Right renal pelvis (tissue), 4 donors: ENCODE results near the gene ADAP1. TPM values are rescaled to one million over a fixed set of nuclear protein-coding genes. Genes with fewer than 3 reads are reported as not detected.

ENCODE experiments used
- DNase-seq, 4 donors: peaks; one replicate each; pipeline ENCODE4 v3.0.0-alpha.2; 2013; ENCODE audit warnings: low read depth in 4 of 4, low spot score in 3 of 4, missing footprints in 1 of 4
- polyA plus RNA-seq, 4 donors: library from polyadenylated mRNA; unstranded; fragments of 120-200 nt; gene quantifications; one replicate each; pipeline ENCODE4 v1.2.1, GENCODE V29; 2013; ENCODE audit not compliant: insufficient read length in 4 of 4

The ADAP1 gene
- polyA plus RNA-seq, 4 donors = 14.6 to 18.2 (median 15.1) TPM

DNA sequence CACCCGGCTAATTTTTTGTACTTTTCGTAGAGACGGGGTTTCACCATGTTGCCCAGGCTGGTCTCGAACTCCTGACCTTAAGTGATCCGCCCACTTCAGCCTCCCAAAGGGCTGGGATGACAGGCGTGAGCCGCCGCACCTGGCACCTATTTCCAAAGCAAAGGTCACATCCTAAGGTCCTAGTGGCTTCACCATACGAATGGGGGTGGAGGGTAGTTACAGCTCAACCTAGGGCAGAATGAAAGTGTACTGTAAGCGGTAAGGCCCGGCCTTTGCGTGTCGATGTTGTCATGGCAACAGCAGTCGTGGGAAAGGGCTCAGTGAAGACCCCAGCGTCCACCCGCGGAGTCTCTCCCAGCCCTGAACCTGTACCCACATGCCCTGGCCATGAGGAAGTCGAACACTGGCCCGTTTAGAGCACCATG is 22.4 kb upstream of the ADAP1 start:
- DNase-seq = no peak

DNA sequence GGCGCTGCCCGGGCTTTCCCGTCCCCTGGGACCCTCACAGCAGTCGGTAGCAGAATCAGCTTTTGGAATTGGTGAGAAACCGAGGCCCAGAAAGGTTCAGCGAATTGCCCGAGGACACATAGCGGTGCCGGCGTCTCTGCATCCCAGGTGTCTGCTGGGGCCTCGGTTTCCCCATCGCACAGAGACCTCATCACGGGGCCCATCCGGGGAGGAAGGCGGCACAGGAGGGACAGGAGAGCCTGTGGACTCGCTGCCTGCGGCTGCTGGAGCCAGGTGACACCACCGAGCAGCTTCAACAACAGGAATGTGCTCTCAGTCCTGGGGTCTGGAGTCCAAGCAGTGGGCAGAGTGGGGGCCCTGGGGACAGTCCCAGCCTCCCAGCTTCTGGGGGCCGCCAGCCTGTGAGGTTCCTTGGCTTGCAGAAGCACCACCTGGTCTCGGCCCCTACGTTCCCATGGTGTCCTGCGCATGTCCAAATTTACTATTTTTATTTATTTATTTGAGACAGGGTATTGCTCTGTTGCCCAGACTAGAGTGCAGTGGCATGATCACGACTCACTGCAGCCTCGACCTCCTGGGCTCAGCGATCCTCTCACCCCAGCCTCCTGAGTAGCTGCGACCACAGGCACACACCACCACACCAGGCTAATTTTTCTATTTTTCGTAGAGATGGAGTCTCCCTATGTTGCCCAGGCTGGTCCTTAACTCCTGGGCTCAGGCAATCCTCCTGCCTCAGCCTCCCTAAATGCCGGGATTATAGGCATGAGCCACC is 21.4 kb upstream of the ADAP1 start:
- DNase-seq = no peak

DNA sequence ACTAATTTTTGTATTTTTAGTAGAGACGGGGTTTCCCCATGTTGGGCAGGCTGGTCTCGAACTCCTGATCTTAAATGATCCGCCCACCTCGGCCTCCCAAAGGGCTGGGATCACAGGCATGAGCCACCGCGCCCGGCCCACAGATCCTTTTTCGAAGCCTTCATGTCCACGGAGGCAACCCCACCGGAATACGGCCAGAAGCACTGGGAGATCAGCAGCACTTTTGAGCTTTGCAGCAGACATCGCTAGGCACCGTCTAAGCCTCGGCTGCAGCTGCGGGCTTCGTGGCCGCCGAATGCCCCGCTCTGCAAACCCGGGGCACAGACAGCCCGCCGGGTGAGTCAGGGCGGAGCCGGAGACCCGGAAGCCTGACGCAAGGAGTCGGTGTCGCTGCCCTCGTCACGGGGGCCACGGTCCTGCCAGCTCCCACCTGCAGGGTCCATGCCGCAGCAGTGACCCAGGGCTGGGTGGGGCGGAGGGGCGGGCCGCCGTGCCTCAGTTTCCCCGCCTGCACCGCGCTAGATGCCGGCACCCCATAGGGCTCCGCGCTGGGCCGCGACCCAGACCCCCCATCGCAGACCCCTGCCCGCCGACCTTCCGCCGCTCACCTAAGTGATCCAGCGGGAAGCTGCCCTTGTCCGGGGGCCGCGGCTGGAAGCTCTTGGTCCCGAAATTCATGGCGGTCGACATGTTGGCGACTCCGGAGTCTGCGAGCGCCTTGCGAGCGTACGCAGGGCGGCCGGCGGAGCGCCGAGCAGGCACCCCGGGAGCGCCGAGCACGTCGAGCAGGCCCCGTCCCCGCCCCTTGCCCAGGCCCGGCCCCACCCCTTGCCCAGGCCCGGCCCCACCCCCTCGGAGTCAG is 20.6 kb upstream of the ADAP1 start, which contains the start of gene COX19:
COX19 (minus strand) TSS at position 730 of the 862 bp plus-strand sequence; CDS start at position 690, 40 bp downstream.
- peak in 3 of 4 donors; percentile 69 to 78 (median 71) for DNase-seq

DNA sequence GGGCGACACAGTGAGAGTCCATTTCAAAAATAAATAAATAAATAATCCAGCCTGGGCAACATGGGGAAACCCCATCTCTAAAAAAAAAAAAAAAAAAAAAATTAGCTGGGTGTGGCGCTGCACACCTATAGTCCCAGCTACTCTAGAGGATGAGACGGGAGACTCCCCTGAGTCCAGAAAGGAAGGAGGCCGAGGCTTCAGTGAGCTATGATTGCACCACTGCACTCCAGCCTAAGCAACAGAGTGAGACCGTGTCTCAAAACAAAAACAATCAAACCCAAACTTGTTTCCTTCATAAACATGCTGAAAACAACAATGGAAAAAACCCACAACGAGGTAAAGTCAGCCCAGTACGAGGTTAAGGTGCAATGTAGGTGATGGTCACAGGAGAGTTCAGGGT is 19.7 kb upstream of the ADAP1 start:
- DNase-seq = no peak

DNA sequence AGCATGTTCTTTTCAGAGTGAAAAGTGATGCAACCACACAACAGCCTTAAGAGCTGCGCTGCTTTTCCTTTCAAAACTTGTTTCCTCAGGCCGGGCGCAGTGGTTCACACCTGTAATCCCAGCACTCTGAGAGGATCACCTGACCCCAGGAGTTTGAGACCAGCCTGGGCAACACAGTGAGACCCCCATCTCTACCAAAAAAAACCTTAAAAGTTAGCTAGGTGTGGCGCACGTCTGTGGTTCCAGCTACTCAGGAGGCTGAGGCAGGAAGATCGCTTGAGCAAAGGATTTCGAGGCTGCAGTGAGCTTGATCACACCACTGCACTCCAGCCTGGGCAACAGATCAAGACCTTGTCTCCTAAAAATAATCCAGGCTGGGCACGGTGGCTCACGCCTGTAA is 18.8 kb upstream of the ADAP1 start:
- DNase-seq = no peak

DNA sequence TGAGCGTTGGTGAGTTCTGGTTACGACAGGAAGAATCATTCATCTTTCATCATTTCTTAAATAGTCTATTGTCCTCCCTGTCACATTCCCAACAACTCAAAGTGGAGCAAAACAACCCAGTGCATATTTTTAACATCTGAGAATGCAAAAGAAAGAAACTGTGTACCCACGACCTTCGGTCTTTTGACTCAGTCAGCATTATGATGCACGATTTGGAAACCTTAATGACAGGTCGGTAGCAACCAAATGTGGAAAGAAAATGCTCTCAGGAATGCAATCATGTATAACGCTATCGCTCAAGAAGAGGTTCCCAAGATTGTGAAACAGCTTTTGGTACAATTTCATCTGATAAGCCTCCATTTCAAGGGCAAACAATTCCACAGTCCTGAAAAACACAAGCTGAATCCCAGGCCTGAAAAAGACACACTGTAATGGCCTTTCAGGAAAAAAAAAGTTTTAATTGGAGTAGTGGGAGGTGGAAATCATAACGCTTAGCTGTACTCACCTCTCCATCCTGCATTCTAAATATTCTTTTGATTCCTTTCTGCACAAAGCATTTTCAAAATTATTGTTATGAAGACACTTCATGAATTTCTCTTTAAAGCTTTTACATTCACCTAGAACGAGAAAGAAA is 18.3 kb upstream of the ADAP1 start:
- DNase-seq = no peak

DNA sequence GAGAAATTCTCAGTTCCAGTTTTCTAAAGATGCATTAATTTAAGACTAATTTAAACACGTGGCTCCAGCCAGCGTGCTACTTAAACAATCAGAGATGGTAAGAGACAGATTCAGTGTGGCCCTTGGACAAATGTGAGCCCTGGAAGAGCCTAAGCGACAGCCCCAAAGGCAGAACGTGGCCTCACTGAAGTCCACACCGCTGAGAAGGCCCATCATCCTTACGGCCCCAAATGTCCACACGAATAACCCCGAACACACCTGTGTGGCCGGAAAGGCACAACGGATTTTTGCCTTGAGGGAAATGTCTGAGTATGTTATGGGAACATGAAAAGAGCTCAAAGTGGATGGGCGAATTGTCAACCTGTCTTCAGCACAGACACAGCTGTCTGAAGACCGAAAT is 17.6 kb upstream of the ADAP1 start:
- no peak for DNase-seq

DNA sequence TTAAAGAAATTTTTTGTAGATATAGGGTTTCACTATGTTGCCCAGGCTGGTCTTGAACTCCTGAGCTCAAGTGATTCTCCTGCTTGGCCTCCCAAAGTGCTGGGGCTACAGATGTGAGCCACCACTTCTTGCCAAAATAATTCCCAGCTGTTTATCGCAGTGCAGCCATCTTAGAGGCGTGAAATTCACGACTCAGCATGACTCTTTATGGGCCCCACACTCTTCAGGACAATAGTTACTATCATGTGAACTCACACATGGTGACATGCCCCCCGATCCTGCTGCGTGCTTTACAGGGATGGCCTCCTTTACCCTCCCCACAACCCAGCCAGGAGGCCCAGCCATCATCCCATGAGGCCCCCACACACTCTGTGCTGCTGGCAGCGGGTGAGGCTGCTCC is 16.3 kb upstream of the ADAP1 start:
- no peak for DNase-seq

DNA sequence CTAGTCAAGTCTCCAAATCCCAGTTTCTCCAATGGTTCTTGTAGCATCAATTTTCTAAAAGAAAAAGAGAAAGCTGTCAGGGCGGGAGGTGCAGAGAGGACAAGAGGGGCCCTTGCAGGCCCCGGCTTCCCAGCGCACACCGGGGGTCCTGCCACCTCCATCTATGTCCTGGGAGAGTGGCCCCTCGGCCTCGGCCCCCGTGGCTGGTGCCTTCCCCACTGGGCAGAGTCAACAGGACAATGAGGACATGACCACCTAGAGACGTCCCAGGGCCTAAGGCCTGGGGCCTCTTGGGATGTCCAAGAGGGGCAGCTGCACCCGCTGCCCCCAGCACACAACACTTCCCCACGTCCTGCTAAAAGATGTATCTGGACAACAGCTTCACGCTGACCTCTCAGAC is 14.9 kb upstream of the ADAP1 start:
- DNase-seq = no peak

DNA sequence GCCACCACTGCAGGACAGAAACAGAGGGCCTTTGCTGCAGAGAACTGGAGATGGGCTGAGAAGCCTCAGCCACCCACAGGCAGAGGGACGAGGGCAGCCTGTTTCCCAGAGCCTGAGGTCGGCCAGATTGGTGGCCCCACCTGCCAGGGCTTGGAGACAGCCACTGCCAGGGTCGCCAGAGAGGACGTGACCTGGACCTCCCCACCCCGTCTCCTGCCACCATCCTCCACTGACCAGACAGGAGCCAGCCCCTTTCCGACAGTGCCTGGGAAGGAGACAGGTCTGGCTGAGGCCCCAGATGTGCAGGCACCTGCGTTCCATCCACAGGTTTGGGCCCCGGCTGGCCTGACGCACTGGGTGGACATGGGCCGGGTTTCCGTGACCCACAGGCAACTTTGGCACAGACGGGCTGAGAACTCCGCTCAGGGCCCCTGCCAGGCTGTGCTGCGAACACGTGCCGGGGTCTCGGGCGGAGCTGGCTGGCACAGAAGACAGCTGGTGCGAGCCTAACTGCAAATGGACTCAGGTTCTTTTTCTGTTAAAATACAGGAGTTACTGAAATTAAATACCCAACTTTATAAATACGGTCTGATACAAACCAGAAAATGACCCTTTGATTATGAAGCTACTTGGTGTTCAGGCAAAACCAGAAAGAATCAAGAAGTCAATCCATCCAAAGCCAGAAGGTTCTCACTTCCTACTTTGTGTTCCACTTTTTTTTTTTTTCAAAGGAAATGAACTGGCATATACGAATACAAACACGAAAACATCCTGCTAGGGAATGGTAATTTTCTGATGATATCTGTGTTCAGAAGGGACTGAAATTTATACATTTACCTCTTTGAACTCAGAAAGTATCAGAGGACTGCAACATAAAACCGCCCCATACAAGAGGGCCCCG is 14.0 kb upstream of the ADAP1 start:
- DNase-seq = no peak

DNA sequence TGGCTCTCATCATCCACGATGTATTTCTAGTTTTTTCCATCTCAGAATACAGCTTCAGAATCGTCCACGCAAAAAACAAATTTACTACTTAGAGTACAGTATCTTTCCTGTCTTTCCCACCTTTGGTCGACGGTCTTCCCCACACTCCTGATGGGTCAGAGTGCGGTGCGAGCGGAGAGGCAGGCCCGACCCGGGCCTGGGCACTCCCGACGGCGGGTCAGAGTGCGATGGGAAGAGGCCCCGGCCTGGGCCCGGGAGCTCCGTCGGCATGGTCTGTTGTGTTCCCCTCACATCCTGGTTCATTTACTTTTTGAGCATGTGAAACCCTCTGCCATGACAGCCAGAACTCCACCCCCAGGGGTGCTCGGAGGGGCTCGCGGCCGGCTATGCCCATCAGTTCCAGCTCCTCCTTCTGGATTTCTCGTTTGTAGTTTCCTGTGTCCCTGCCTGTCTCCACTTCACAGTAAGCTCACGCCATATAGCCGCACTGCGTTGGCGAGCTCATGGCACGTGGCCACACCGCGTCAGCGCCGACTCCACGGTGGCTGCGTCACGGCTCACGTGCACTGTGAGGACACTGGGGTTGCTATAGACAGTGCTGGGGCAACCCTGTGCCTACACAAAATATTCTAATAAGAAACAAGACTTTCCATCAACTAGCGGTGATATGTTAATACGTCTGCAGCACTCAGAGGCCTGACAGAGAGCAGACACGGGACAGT is 13.0 kb upstream of the ADAP1 start:
- no peak for DNase-seq

DNA sequence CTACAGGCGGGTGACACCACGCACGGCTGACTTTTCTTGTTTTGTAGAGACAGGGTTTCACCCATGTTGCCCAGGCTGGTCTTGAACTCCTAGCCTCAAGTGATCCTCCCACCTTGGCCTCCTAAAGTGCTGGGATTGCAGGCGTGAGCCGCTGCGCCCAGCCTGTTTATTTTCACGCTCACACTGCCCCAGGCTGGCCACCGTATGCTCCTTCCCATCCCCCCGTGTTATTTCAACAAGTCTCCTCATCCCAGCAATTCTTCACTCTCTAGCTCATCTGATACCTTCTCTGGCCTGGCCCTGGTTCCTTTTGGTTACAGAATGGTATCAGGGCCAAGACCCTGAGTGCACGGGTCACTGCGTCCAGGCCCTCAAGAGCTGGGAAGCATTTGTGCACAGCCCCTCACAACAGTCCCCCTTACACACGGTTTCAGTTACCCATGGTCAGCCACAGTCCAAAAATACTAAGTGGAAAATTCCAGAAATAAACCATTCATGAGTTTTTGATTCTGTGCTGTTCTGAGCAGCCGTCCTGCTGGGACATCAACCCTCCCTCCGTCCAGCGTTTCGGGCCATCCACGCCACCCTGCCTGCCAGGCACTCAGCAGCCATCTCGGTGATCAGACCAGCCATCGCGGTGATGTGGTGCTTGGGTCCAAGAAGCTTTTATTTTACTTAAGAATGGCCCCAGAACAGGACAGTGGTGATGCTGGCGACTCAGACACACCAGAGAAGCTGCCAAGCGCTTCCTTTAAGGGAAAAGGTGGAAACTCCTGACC is 12.0 kb upstream of the ADAP1 start:
- DNase-seq = no peak

DNA sequence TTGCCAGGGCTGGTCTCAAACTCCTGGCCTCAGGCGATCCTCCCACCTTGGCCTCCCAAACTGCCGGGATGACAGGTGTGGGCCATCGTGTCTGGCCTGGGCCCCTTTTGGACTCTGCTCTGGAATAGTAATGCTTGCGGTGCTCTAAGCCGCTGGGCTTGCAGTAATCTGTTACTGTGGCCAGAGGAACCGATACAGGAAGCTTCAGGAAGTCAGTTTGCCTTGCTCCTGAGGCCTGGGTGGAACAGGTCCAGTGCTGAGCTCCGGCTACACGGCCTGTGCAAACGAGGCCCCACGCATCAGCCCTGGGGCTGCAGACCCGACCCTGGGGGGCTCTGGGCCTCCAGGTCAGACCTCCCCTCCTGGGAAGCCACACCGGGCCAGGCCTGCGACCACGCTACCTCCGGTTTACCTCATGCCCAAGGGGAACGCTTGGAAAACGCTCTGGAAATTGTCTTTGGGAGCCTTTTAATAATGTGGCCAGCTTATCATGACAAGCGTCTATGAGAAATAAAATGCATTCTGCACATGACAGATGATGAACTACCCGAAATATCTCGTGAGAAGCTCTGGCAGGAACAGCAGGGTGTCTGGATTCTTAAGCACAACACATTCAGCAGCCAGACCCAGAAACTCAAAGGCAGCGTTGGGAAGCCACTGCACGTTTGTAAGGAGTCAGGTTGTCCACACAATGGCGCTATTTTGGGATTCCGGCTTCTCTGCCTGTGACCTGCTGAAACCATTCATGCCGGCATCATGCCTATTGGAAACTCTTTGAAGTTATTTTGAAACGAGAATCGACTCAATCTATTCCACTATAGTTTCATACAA is 10.1 kb upstream of the ADAP1 start:
- DNase-seq = no peak

DNA sequence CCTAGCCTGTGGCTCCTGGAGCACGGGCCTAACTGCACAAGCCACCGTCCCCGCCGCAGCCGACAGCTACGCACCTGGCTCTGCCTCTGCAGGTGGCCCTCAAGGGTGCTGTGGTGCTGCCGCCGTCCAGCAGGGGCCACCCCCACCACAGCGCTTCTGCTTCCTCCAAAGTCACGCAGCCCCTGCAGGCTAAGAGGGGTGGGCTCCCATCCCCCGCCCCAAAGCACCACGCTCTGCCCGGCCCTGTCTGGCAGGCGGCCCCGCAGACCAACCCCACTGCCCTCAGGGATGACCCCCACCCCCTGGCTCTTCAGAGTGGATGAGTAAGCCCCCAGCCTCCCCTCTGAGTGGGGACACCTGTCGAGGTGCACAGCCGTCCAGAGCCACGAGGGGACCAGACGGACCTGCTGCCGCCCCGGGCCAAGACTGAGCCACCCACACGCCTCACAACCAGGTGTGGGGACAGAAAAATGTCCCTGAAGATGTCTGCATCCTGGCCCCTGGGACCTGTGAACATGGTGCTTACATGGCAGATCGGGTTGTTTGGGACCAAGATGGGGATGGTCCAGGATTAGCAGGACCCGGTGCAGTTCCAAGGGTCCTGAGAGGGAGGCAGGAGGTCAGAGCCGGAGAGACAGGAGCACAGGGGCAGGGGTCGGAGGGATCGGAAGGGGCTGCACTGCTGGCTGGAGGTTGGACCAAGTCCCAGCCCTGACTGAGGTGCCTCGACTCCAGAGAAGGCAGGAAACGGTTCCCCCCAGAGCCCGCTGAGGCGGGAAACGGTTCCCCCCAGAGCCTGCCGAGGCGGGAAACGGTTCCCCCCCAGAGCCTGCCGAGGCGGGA is 9.0 kb upstream of the ADAP1 start:
- DNase-seq = no peak

DNA sequence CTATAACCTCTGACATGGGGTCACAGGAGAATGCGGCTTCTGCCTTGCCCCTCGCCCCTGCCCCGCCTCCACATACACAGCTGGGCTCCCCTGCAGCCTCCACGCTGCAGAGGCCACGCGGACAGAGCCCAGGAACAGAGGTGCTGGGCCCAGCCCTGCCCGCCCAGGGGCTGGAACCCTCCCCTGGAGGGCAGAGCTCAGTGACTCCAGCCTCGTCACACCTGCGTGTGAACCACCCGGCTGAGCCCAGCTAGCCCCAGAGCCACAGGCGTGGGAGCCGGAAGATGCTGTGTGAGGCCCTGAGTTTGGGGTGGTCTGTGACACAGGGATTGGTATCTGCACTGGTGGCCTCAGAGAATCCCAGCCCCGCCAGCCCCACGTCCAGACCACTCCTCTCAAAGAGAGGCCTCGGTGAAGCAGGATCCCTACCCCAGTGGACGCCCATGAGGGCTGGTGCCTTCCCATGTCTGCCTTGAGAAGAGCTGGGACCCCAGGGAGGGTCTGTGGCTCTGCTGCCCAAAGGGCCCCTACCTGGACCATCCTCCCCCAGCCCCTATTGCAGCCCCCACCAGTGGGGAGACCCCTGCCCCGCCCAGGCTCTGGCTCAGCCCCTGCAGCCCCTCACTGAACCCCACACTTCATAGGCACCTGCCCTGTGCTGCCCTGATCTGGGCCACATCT is 8.1 kb upstream of the ADAP1 start:
- no peak for DNase-seq

DNA sequence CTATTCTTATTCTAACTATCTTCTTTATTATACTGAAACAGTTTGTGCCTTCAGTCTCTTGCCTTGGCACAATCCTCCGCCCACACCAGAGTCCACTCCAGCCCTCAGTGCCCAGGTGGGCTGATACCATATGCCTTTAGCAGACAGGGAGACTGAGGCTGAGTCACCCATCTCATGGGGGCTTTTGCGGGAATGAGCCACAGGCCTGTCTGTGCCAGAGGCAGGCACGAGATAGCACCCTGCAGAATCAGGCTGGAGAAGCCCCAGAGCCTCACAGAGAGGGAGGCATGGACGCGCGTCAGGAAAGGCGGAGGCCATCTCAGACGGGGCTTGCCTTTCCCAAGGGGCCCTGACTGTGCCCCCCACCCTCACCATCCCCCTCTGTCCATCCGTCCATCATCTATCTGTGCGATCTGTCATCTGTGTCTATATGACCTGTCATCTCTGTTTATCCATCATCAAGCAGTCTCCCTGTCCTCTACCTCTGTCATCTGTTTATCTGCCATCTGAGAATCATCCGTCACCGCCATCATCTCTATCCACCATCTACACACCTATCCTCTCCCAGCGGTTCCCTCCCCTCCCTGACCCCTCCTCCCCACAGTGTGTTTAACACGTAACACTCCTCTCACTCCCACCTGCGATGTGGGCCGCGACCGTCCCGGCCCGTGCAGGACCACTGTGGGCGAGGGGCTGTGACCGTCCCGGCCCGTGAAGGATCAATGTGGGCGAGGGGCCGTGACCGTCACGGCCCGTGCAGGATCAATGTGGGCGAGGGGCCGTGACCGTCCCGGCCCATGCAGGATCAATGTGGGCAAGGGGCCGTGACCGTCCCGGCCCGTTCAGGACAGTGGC is 7.3 kb upstream of the ADAP1 start:
- no peak for DNase-seq
